Activated CD8-positive, alpha-beta memory T cell treated with anti-CD3 and anti-CD28 coated beads for 36 hours (primary cell): ENCODE results near the gene SCAF8. TPM values are rescaled to one million over a fixed set of nuclear protein-coding genes. Genes with fewer than 3 reads are reported as not detected.
"Not testable (repeated sequence)": the region's sequence is repeated elsewhere in the genome, so short reads cannot be mapped to it uniquely, and the experiment has no call there.

Experiments used
- CTCF ChIA-PET: fragments of 350-600 bp; sonication (Branson Sonifier 250); formaldehyde crosslinking; loops from one replicate; lab custom pipeline; 2021; ENCODE audit warnings: antibody characterized with exemption; lab: Charles Lee
- POLR2A ChIA-PET: fragments of 350-600 bp; sonication (Branson Sonifier 250); formaldehyde crosslinking; loops from one replicate; lab custom pipeline; 2021; ENCODE audit warnings: antibody characterized with exemption; lab: Charles Lee
- total RNA-seq, 2 experiments: library from RNA; stranded (reverse); gene quantifications; one replicate each; pipeline ENCODE4 v1.2.3, GENCODE V29; 2021

The SCAF8 gene
- total RNA-seq, 2 experiments from 2014 or later = 32.3 to 33.0 TPM

DNA sequence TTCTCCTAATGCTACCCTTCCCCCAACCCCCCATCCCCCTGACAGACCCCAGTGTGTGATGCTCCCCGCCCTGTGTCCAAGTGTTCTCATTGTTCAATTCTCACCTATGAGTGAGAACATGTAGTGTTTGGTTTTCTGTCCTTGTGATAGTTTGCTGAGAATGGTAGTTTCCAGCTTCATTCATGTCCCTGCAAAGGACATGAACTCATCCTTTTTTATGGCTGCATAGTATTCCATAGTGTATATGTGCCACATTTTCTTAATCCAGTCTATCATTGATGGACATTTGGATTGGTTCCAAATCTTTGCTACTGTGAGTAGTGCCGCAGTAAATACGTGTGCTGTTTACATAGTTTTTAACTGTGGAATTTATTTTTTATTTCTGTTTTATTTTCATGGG is 78.4 kb downstream of the SCAF8 start:
- POLR2A ChIA-PET, CTCF ChIA-PET: not testable (repeated sequence)

DNA sequence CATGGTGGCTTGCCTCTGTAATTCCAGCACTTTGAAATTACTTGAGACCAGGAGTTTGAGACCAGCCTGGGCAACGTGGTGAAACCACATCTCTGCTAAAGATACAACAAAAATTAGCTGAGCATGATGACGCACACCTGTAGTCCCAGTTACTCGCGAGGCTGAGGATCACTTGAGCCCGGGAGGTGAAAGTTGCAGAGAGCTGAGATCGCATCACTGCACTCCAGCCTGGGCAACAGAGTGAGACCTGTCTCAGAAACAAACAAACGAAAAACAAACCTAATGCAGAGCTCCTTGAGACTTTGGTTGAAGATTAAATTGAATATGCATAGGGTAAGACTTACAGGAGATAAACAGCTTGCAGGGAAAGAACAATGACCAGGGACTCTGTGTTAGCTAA is 80.8 kb downstream of the SCAF8 start:
- POLR2A ChIA-PET = no interaction called here
- CTCF ChIA-PET = no interaction called here

DNA sequence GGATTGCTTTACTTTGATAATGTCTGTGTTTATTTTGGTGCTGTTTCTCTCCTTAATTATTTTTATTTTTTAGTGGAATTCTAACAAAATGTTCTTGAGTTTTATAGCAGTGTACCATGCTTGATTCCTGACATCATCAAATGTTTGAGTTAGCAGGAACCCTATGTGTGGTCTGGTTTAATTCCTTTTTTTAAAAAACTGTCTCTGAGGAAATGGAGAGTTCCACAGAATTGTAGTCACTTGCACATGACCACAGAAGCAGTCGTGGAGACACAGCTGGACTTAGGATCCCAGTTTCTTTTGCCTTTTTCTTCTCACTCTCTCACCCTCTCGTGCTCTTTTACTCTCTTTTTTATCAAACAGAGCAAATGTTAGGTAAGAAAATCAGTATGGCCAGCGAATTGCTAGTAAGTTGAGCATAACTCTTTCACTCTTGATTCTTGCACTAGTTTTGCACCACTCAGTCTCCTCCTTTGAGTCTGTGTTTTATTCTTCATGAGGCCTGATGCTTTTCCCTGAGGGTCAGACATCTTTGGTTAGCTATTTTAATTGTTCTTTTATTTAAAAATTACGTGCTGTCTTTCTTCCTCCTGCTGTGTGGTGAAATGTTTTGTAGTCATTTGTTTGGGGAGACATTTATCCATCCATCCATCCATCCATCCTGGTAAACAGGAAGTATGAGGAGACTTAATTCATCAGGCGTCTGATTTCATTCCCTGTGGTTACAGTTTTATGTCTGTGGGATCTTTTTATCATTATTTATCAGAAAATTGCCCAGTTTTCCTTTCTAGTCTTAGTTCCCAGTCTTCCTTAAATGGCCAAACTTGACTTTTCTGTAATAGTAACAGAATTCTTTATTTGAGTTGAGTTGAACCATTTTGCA is 83.0 kb downstream of the SCAF8 start:
- ChIA-PET POLR2A (no interaction called here), CTCF (interaction anchor here (1.0 kb wide), 1 partner anchor 140 kb away, joined by 3 read pairs; no protein-coding TSS in a partner anchor)

DNA sequence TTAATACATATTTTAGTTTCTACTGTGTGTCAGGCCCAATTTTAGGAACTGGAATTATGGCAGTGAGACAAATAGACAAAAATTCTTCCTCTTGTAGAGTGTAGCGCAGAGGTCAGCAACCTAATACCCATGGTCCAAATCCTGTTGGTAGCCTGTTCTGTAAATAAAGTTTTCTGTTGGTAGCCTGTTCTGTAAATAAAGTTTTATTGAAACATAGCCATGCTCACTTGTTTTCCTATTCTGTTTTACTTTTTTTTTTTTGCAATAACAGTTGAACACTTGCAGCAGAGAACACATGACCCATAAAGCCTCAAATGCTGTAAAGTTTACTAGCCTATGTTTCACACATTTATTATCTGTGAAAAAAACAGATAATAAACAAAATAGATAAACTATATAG is 87.9 kb downstream of the SCAF8 start:
- POLR2A ChIA-PET = no interaction called here
- CTCF ChIA-PET = interaction anchor here (0.6 kb wide), 1 partner anchor 580 kb away, joined by 3 read pairs; no protein-coding TSS in a partner anchor

DNA sequence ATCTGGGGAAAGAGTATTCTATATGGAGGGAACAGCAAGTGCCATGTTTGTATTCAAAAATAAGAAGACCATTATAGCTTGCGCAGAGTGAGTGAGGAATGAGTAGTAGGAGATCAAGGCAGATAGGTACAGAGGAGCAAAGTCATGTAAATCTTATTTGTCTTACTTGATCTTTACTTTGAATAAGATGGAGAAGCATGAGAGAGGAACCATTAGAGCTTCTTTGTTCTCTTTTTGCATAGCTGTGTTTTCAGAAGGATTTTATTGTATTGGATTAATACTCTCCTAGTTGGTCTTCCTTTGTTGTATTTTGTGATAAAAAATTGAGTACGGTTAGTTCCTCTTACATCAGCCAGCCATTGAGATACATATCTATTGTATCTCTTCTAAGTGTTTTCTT is 88.4 kb downstream of the SCAF8 start:
- ChIA-PET POLR2A (no interaction called here), CTCF (interaction anchor here (0.6 kb wide), 1 partner anchor 580 kb away, joined by 3 read pairs; no protein-coding TSS in a partner anchor)

DNA sequence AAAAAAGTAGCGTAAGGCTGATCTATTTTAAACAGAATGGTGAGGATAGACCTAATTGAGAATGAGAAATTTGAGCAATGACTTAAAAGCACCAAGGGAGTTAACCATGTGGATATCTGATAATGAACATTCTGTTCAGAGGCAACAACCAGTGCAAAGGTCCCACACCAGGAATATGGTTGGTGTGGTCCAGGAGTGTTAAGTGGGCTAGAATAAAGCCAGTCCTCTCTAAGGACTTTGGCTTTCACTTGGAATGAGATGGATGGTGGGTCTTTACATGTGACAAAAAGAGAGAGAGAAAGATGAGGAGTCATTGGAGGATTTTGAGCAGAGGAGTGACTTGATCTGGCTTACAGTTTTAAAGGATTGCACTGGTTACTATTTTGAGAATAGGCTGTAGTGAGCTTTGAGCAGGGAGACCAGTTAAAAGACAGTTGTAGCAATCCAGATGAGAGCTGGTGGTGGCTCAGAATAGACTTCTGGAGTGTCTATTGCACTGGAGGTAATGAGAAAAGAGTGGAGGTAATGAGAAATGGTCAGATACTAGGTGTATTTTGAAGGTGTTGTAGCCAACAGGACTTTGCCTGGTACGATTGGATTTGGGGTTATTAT is 89.8 kb downstream of the SCAF8 start:
- POLR2A ChIA-PET = no interaction called here
- CTCF ChIA-PET = no interaction called here

DNA sequence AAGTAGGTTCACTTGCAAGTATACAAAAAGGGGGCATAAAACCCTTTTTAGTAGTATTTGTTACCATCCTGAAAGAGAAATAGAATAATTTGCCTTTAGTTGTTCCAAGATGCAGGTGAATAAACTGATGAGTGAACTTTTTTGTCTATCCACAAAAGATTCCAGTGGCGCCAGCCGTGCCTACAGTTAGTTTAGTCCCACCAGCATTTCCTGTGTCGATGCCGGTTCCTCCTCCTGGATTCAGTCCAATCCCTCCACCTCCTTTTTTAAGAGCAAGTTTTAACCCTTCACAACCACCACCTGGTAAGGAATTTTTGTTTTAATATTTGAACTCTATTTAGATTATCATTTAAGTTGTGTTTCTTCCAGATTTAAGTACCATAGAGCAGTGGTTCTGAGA is 90.9 kb downstream of the SCAF8 start:
- ChIA-PET POLR2A (no interaction called here), CTCF (no interaction called here)

DNA sequence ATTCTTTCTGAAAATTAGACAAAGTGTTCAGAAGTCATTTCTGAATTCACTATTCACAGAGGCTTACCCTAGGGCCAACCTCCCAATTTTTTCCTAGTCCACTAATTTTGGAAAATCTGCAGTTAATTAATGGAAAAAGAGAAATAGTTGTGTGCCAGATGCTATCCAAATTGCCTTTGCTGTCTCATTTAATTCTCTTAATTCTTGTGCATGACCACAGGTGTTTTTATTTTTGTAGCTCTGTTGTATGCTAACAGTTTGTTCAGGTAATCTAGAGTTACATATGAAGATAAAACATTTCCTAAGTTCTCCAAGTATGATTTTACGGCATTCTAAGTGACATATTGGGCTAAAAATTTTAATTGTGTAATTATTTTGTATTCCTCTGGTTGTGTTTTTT is 96.8 kb downstream of the SCAF8 start:
- POLR2A ChIA-PET = no interaction called here
- CTCF ChIA-PET = no interaction called here

DNA sequence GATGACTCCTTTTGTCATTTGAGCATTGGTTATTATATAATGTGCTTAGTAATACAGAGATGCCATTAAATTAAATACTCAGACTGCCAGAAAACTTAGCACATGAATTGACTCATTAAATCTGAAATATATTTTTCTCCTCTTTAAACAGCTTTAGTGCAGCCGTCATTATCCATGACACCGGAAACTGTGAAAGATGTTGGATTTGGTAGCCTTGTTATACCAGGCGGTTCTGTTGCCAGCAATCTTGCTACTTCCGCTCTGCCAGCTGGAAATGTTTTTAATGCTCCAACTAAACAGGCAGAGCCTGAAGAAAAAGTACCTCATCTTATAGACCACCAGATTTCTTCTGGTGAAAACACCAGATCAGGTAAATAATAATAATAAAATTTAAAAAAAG is 97.6 kb downstream of the SCAF8 start:
- ChIA-PET CTCF (no interaction called here), POLR2A (no interaction called here)

DNA sequence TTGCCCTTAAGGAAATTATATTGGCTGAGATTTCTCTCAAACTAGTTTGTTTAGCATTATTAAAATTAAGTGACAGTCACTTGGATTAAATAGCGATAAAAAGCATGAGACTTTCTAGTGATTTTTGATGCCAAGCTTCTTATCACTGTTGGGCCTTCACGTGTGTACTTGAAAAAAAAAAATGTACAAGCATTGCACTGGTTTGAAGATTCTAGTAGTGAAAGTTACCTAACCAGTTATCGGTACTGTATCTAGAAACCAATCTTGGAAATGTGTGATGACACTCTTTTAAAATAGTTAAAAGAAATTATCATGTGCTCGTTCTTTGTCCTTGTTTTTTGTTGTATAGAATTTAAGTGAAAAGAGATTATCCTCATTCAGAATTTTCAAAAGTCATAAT is 102.1 kb downstream of the SCAF8 start:
- ChIA-PET POLR2A (no interaction called here), CTCF (no interaction called here)

DNA sequence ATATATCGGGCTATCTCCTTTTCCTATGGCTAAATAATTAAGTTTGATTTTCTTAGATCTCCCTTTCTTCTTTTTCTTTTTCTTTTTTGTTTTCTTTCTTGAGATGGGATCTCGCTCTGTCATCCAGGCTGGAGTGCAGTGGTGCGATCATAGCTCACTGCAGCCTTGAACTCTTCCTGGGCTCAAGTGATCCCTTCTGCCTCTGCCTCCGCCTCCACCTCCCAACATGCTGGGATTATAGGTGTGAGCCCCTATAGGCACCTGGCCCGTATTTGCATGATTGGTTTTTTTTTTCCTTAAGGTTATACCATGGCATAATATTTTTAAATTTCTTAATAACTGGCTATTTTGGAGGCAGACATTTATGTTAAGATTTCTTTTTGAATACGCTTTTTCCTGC is 106.3 kb downstream of the SCAF8 start:
- CTCF ChIA-PET = no interaction called here

DNA sequence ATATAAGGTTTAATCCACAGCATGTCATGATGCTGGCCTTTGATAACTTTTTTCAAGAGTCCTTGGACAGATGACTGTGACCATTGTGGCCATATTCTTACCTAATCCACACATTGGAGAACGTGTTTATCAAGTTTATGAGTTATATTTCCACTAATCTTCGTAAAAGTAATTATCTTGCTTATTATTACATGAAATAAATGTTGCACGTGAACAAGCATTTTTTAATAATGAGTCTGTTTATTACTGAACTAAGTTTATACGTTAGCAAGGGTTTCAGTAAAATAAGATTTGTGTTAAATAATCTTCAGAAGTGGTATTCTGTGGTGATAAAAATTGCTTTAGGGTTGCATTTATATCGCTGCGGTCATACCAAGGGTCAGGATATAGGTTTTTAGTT is 107.1 kb downstream of the SCAF8 start:
- CTCF ChIA-PET = no interaction called here
- POLR2A ChIA-PET = no interaction called here

More for the DNA sequence above, 106.3 kb downstream of the SCAF8 start:
- POLR2A ChIA-PET = no interaction called here

DNA sequence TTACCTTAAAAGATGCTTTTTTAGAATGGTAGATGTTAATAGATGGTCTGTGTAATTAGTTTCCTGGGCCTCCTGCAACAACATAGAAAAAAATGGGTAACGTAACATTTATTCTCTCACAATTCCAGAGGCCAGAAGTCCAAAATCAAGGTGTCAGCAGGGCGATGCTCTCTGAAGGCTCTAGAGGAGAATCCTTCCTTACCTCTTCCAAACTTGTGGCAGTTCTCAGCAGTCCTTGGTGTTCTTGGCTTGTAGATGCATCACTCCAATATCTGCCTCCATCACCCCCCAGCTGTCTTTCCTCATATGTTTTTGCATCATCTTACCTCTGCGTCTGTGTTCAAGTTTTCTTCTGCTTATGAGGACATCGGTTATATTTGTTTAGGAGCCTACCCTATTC is 107.9 kb downstream of the SCAF8 start:
- CTCF ChIA-PET = no interaction called here
- POLR2A ChIA-PET = no interaction called here

DNA sequence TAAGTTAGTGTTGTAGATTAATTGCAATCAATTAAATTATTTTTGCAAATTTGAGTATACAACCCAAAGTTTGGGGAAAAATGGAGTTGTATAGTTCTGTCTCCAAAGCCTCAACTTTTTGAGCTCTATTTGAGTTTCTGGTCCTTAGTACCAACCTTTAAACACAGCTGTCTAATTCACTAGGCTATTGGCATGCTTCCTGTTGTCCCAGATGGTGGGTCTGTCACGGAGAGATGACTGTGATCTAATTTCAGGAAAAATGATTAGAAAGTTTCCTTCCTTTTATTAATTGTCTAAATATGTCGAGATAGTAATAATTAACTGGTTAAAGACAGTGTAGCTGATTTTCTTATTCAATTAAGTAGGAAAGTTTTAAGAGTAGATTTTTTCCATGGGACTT is 109.6 kb downstream of the SCAF8 start:
- CTCF ChIA-PET = interaction anchor here (0.6 to 0.7 kb wide), 2 partner anchors 86 to 335 kb away, joined by 3 to 4 read pairs; no protein-coding TSS in a partner anchor
- POLR2A ChIA-PET = no interaction called here

DNA sequence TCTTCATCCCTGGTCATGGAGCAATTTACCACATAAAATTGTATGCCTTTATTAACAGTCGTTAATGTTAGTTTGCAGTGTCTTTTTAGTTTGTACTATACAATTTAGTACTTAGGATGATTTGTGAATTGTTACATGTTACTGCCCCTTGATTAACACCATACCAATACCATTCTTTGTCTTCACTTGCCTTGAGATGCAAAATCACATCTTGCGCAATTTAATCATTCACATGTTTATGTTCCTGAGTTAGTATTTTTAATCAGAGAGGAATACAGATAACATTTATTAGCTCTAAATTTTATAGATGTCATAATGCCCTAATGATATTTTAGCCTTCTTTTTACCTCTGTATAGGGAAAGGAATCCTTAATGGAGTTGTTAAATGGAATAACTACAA is 114.1 kb downstream of the SCAF8 start:
- POLR2A ChIA-PET = no interaction called here
- CTCF ChIA-PET = no interaction called here

DNA sequence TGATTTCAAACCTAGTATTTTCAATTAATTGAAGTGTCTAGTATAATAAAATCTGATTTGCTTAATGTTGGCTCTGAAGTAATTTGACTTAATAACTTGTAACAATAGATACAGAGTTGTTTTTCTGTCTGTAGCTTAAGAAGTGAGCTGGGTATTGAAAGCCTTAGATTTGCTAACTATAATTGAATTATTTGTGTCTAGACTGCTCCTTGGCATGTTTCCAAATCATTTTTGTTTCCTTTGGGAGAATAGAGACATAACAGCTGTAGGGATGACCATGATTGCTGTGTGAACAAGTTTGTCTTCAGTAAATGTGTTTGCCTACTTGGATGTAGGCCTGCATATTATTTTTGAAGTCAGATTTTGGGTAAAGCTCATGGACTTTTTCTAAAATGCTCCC is 115.4 kb downstream of the SCAF8 start:
- ChIA-PET POLR2A (no interaction called here), CTCF (no interaction called here)

DNA sequence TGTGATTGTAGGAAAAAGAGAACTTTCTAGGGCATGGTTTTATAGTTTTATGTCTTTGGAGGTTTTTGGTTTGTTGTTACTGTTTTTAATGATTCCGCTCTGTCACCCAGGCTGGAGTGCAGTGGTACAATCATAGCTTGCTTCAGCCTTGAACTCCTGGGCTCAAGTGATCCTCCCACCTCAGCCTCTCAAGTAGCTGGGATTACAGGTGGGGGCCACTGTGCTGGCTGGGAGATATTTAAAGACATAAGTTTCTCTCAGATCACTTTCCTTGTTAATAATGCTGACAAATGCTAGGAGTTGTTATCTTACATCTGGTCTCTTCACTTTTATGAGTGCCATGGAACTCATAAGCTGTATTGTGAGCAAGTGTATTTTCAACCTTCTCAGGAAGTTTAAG is 116.3 kb downstream of the SCAF8 start:
- CTCF ChIA-PET = no interaction called here
- POLR2A ChIA-PET = no interaction called here

DNA sequence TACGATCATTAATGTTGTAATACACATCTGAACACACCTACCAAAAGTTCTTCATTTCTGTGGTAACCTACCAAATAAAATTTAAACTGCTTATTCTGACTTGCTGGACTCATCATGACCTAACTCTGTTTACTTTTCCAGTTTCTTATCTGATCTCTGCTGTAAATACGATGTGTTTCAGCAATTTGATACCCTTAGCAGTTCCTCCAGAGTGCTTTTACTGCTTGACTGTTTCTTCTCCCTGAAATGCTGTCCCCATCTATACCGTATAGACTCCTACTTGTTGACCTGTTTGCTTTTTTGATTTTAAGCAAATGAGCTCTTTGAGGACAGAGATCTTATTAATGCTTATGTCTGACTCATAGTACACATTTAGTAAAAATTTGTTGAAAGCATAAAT is 119.5 kb downstream of the SCAF8 start:
- ChIA-PET CTCF (no interaction called here), POLR2A (no interaction called here)

DNA sequence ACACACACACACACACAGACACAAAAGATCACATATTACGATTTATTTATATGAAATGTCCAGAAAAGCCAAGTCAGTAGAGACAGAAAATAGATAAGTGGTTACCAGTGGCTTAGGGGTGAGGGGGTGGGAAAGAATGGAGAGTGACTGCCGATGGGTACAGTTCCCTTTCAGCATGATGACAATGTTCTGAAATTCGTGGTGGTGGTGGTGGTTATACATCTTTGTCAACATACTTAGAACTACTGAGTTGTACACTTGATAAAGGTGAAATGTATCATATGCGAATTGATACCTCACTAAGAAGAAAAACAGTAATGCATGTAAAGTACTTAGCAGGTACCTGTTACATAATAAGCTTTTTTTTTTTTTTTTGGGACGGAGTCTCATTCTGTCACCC is 124.3 kb downstream of the SCAF8 start:
- ChIA-PET POLR2A (interaction anchor here (0.6 kb wide), 2 partner anchors 60 to 69 kb away, joined by 4 to 9 read pairs; no protein-coding TSS in a partner anchor), CTCF (no interaction called here)

DNA sequence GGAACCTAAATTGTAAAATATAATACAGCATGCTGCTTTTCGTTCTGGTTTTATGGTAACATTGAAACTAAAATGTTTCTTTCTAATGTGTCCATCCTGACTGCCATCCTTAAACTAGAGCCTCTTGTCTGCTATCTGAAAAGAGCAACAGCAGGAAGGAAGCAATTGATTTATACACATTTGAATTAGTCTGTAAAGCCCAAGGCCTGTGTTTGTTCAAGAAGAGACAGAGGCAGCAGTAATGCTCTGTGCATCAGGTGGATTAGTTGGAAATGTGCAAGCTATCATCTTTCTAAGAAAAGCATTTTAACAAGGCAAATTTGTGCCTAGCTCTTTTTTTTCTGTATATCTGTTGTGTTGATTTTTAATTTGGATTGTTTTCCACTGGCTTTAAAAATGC is 128.6 kb downstream of the SCAF8 start:
- POLR2A ChIA-PET = no interaction called here
- CTCF ChIA-PET = no interaction called here

DNA sequence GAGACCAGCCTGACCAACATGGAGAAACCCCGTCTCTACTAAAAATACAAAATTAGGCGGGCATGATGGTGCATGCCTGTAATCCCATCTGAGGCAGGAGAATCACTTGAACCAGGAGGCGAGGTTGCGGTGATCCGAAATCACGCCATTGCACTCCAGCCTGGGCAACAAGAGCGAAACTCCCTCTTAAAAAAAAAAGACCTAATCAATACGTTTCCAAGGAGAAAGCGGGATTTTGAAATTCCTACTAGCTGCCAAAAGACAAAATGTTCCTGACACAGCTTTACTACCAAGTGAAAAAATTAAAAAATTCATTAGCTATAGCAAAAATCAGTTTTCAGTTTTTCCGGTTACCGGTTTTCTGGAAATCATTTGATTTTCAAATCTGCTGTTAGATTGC is 129.3 kb downstream of the SCAF8 start:
- CTCF ChIA-PET = no interaction called here
- POLR2A ChIA-PET = no interaction called here
